ENCODE data around the gene COPS4.

- TF ChIP-seq CTCF (conservative IDR thresholded peaks at IDR 0.05), result no peak
- TF ChIP-seq ZFX (IDR thresholded peaks at IDR 0.05), result no peak
Measured at GRCh38 chr4:82994834-82995233, 40.1 kb upstream of the COPS4 start.

Measured in C4-2B (cell line).